SK-N-MC (cell line): ENCODE data around the gene NDUFB6.

Experiments
- EZH2 ChIP-seq: fragments of 200-600 bp; sonication (generic); IDR thresholded peaks from one replicate; pipeline ENCODE4 v1.6.1; 2017; ENCODE audit warnings: antibody characterized with exemption
- FOXP2 ChIP-seq: optimal IDR thresholded peaks from 2 replicates; pipeline ENCODE3; 2011; ENCODE audit warnings: mild to moderate bottlenecking, moderate library complexity; ENCODE audit not compliant: insufficient read depth; ENCODE audit errors: extremely low read length, control extremely low read depth
- POLR2AphosphoS5 ChIP-seq: IDR thresholded peaks from 2 replicates; pipeline ENCODE4 v1.6.1; 2012; ENCODE audit warnings: mild to moderate bottlenecking, low read depth, low read length, borderline replicate concordance

DNA sequence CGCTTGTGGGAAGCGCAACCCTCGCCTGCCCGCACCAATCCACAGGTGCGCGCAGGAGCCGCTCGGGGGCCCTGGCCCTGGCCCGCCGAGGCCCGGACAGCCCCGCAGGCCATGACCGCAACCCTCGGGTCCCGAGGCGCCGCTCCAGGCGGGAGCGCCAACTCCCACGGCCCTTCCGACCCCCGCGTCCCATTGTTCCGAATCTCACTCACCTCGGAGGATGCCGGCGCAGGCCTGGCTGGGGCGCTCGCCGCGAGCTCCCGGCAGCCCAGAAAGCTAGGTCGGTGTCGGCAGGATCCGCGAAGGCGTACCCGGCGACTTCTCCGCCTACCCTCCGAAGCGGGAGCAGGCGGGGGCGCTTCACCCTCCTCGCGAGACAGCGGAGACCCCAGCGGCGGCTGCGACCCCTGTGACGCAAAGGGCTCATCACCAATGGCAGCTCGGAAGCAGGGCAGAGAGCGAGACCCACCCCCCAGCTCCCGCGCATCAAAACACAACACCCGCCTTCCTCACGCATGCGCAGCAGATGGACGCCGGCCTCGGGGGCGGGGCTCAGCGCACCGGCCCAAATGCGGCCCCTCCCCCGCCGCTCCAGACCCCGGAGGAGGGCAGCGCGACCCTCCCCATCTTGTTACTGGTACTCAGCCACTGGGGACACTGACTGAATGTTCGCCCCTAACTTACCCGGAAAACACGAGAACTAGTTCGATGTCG, 22.2 kb downstream of the NDUFB6 start:
- peak; percentile 64; the same call in 1 of the 2 replicates for TF ChIP-seq POLR2AphosphoS5
- no peak for TF ChIP-seq FOXP2
- no peak for TF ChIP-seq EZH2
